Natural killer cell (primary cell): ENCODE measurements around the gene ICAM2. TPM values are rescaled to one million over a fixed set of nuclear protein-coding genes. Genes with fewer than 3 reads are reported as not detected.
A peak's percentile ranks its signal among the peaks of the same experiment; 100 is the strongest.

ENCODE experiments used
- ATAC-seq, 3 donors: fragments of 150-1000 bp in 2 of 3; fragments of 200-7000 bp in 1 of 3; cut with Tn5 transposase; 1 replicate in 1 of 3; 2 replicates in 2 of 3; pipeline ENCODE4 v1.10.0; 2021; ENCODE audit warnings: mild to moderate bottlenecking in 2 of 3, moderate library complexity in 2 of 3
- DNase-seq, 2 donors: peaks; one replicate each; pipeline versions ENCODE4 v3.0.0 to v3.0.0-alpha.2; 2013 to 2021; ENCODE audit warnings: mixed read lengths in 1 of 2
- H3K27ac ChIP-seq: one replicate; pipeline ENCODE4 v1.5.1; 2013; ENCODE audit warnings: mild to moderate bottlenecking, low read length
- H3K27me3 ChIP-seq: one replicate; pipeline ENCODE4 v1.6.1; 2013; ENCODE audit warnings: low read length; ENCODE audit not compliant: control insufficient read depth, insufficient read depth
- H3K36me3 ChIP-seq: one replicate; pipeline ENCODE4 v1.6.1; 2013; ENCODE audit warnings: low read length; ENCODE audit not compliant: control insufficient read depth, insufficient read depth
- H3K4me1 ChIP-seq: one replicate; pipeline ENCODE4 v1.6.1; 2013; ENCODE audit warnings: low read length; ENCODE audit not compliant: control insufficient read depth, insufficient read depth
- H3K4me3 ChIP-seq: one replicate; pipeline ENCODE4 v1.5.1; 2013; ENCODE audit warnings: low read length
- H3K9me3 ChIP-seq: one replicate; pipeline ENCODE4 v1.6.1; 2013; ENCODE audit warnings: low read length; ENCODE audit not compliant: control insufficient read depth, insufficient read depth
- H3K27ac Mint-ChIP-seq, 2 donors: one replicate each; pipeline ENCODE4 v1.8.0; 2022; ENCODE audit warnings: mild to moderate bottlenecking in 2 of 2, mixed read lengths in 2 of 2, moderate library complexity in 1 of 2
- H3K27me3 Mint-ChIP-seq, 2 donors: one replicate each; pipeline ENCODE4 v1.8.0; 2022; ENCODE audit warnings: low read depth in 2 of 2, mixed read lengths in 2 of 2
- H3K36me3 Mint-ChIP-seq: one replicate; pipeline ENCODE4 v1.8.0; 2022; ENCODE audit warnings: mixed read lengths
- H3K4me1 Mint-ChIP-seq, 2 donors: one replicate each; pipeline ENCODE4 v1.8.0; 2022; ENCODE audit warnings: mixed read lengths in 2 of 2
- H3K4me3 Mint-ChIP-seq: one replicate; pipeline ENCODE4 v1.8.0; 2022; ENCODE audit warnings: mild to moderate bottlenecking, moderate library complexity, mixed read lengths
- H3K9me3 Mint-ChIP-seq, 2 donors: one replicate each; pipeline ENCODE4 v1.8.0; 2022; ENCODE audit warnings: mixed read lengths in 2 of 2
- WGBS: methylation state at CpG from one replicate; pipeline ENCODE4 v1.1.7; 2013; ENCODE audit warnings: missing lambda C conversion rate; ENCODE audit not compliant: insufficient coverage; 5-methylcytosine and 5-hydroxymethylcytosine counted together
- intact Hi-C: fragments of 100-400 bp; cut with micrococcal nuclease; formaldehyde crosslinking; loops from one replicate; pipeline ENCODE4 v1.14.2; 2022
- total RNA-seq, 4 donors: library from RNA; stranded (reverse); fragments of 120-200 nt in 1 of 4; gene quantifications; one replicate each; pipeline versions ENCODE4 v1.2.3 to v1.2.4, GENCODE V29; 2013 to 2022
- TF ChIP-seq, protein P1 (sequence below): fragments of 200-600 bp; IDR thresholded peaks from one replicate; pipeline ENCODE4 v1.8.0; 2022; ENCODE audit warnings: antibody characterized with exemption

The ICAM2 gene
- total RNA-seq, 3 donors from 2014 or later (not counting 1 experiment from before 2014, with no cell fraction given): 73.2 to 91.0 (median 78.0) TPM

DNA sequence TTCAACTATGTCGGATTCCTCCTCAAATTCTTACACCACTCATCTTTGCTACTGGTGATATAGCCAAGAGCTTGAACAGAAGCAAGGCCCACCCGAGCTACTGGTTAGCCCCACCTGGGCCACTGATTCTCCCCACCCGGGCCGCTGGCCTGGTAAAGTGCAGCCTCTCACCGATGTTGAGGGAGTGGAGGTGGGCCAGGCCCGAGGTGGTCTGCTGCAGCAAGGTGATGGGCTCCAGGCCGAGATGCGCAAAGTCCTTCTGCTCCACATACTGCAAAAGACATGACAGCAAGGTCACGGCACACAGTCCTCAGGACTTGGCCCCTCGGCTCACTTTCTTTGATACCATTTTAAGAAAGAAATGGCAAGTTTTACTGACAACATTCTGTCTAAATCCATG, 32.7 kb upstream of the ICAM2 start:
- H3K36me3 Mint-ChIP-seq: peaks cover 9% of the 10 kb centered on the region
- H3K36me3 ChIP-seq: peaks cover 77% of the 10 kb centered on the region

DNA sequence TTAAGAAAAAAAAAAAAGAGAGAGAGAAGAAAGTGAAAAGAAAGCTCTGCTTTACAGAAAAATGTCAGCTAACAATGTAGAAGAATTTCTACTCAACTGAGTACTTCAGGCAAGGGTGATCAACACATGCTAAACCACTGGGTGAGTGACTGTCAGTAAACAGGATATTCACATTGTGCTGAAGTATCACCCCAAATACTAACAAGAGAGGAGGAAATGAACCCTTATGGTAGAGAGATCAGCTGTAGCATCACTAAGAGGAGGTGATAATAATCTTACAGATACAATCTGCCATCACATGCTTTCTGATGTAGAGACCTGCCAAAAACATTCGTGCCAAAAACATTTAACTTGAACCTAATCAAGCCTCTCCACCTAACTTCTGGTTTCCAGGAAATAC, 30.7 kb upstream of the ICAM2 start:
- peaks cover 76% of the 10 kb centered on the region for H3K36me3 ChIP-seq

More for the DNA sequence above, 32.7 kb upstream of the ICAM2 start:
- H3K27ac Mint-ChIP-seq: peak overlapping the region; percentile 68 to 90
- no peak overlapping the region for H3K4me3 Mint-ChIP-seq
- ATAC-seq (no peak), DNase-seq (no peak)
- no peaks in the 10 kb centered on the region for H3K9me3 Mint-ChIP-seq
- no peaks in the 10 kb centered on the region for H3K27me3 Mint-ChIP-seq
- Histone ChIP-seq H3K4me1 (peaks cover 44% of the 10 kb centered on the region), H3K27me3 (no peaks in the 10 kb centered on the region), H3K9me3 (no peaks in the 10 kb centered on the region), H3K27ac (no peak overlapping the region), H3K4me3 (no peak overlapping the region)
- intact Hi-C loops: loop anchor here (5.0 kb wide), 1 partner anchor 39 kb away; no protein-coding TSS in a partner anchor
- peaks cover 32 to 45% of the 10 kb centered on the region in 2 donors for H3K4me1 Mint-ChIP-seq
- WGBS: 96% methylated on average over 10 of the region's 10 CpGs
- TF ChIP-seq, protein P1, sequence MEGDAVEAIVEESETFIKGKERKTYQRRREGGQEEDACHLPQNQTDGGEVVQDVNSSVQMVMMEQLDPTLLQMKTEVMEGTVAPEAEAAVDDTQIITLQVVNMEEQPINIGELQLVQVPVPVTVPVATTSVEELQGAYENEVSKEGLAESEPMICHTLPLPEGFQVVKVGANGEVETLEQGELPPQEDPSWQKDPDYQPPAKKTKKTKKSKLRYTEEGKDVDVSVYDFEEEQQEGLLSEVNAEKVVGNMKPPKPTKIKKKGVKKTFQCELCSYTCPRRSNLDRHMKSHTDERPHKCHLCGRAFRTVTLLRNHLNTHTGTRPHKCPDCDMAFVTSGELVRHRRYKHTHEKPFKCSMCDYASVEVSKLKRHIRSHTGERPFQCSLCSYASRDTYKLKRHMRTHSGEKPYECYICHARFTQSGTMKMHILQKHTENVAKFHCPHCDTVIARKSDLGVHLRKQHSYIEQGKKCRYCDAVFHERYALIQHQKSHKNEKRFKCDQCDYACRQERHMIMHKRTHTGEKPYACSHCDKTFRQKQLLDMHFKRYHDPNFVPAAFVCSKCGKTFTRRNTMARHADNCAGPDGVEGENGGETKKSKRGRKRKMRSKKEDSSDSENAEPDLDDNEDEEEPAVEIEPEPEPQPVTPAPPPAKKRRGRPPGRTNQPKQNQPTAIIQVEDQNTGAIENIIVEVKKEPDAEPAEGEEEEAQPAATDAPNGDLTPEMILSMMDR: no peak

DNA sequence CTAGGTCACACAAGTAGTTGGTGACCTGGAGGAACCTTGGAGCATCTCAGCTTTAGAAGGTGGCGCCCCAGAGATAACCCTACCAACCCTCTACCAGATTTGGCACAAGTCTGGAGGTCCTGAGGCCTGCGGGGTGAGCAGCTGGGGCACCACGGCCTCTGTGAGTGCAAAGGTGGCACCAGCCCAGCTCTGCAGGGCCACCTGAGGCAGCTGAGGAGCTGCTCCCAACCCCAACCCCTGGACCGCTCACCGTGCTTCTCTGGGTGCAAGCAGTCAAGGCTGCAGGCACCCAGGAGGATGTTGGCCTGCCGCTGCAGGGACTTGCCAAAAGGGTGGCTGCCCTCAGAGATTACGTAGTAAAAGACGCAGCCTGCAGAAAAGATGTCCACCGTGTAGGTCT, 28.4 kb upstream of the ICAM2 start:
- H3K4me3 ChIP-seq: no peak overlapping the region
- Mint-ChIP-seq H3K27ac (peak overlapping the region; percentile 90 to 94), H3K27me3 (no peaks in the 10 kb centered on the region), H3K4me1 (peaks cover 25 to 36% of the 10 kb centered on the region in 2 donors), H3K9me3 (no peaks in the 10 kb centered on the region), H3K36me3 (peaks cover 15% of the 10 kb centered on the region), H3K4me3 (no peak overlapping the region)
- H3K9me3 ChIP-seq: no peaks in the 10 kb centered on the region
- peaks cover 77% of the 10 kb centered on the region for H3K36me3 ChIP-seq
- peaks cover 29% of the 10 kb centered on the region for H3K4me1 ChIP-seq
- 97% methylated on average over 9 of the region's 9 CpGs for WGBS
- TF ChIP-seq, protein P1: no peak
- no peaks in the 10 kb centered on the region for H3K27me3 ChIP-seq
- no peak for ATAC-seq
- intact Hi-C loops: no loop called here
- H3K27ac ChIP-seq: no peak overlapping the region
- no peak for DNase-seq

More for the DNA sequence above, 30.7 kb upstream of the ICAM2 start:
- TF ChIP-seq, protein P1: no peak
- Mint-ChIP-seq H3K4me1 (peaks cover 26 to 36% of the 10 kb centered on the region in 2 donors), H3K9me3 (no peaks in the 10 kb centered on the region), H3K36me3 (peaks cover 9% of the 10 kb centered on the region), H3K4me3 (peak overlapping the region; percentile 51), H3K27me3 (no peaks in the 10 kb centered on the region), H3K27ac (peak overlapping the region; percentile 90 to 94)
- Histone ChIP-seq H3K9me3 (no peaks in the 10 kb centered on the region), H3K4me1 (peaks cover 33% of the 10 kb centered on the region), H3K27me3 (no peaks in the 10 kb centered on the region), H3K4me3 (no peak overlapping the region), H3K27ac (peak overlapping the region; percentile 78)
- ATAC-seq (peak; percentile 99 to 100 (median 99)), DNase-seq (peak in 1 of 2 donors; percentile 74)
- intact Hi-C loops: loop anchor here (1.0 to 5.0 kb wide), 3 partner anchors 26 to 41 kb away; partner anchors contain the start of gene ICAM2
- 22% methylated on average over 1 of the region's 1 CpG for WGBS

DNA sequence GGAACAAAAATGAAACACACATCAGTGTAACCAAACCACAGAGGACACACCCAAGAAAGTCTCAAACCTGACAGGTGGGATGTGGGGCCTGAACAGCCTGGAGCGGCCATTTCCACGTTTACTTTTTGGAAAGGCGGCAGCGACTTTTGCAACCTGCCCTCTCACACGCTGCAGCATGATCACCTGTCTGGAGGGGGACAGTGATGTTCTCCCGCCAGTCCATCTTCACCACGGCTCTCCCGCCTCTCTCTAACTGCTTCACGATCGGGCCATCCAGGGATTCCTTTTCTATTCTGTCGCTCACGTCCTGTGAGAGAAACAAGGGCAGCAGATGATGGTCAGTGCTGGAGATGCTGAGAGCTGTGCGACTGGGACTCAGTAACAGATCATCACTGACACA, 24.7 kb upstream of the ICAM2 start:
- H3K9me3 Mint-ChIP-seq: no peaks in the 10 kb centered on the region
- H3K27me3 Mint-ChIP-seq: no peaks in the 10 kb centered on the region
- ATAC-seq (no peak), DNase-seq (no peak)
- no peak overlapping the region for H3K4me3 Mint-ChIP-seq
- peaks cover 16% of the 10 kb centered on the region for H3K4me1 ChIP-seq
- 88% methylated on average over 13 of the region's 13 CpGs for whole genome bisulfite sequencing
- no peaks in the 10 kb centered on the region for H3K9me3 ChIP-seq
- intact Hi-C loops: no loop called here
- TF ChIP-seq, protein P1: no peak
- H3K27ac ChIP-seq: no peak overlapping the region
- peaks cover 77% of the 10 kb centered on the region for H3K36me3 ChIP-seq
- H3K4me3 ChIP-seq: no peak overlapping the region
- no peak overlapping the region for H3K27ac Mint-ChIP-seq
- peaks cover 18% of the 10 kb centered on the region for H3K36me3 Mint-ChIP-seq
- no peaks in the 10 kb centered on the region for H3K27me3 ChIP-seq
- H3K4me1 Mint-ChIP-seq: peaks cover 11 to 13% of the 10 kb centered on the region in 2 donors
